GM19467 (cell line): ENCODE results near the gene HOXB8.

Source experiments
- ATAC-seq: cut with Tn5 transposase; IDR thresholded peaks from one replicate; pipeline ENCODE4 v1.9.1; 2021; ENCODE audit warnings: mild to moderate bottlenecking, moderate library complexity; ENCODE audit not compliant: unreplicated experiment

The HOXB8 gene

DNA sequence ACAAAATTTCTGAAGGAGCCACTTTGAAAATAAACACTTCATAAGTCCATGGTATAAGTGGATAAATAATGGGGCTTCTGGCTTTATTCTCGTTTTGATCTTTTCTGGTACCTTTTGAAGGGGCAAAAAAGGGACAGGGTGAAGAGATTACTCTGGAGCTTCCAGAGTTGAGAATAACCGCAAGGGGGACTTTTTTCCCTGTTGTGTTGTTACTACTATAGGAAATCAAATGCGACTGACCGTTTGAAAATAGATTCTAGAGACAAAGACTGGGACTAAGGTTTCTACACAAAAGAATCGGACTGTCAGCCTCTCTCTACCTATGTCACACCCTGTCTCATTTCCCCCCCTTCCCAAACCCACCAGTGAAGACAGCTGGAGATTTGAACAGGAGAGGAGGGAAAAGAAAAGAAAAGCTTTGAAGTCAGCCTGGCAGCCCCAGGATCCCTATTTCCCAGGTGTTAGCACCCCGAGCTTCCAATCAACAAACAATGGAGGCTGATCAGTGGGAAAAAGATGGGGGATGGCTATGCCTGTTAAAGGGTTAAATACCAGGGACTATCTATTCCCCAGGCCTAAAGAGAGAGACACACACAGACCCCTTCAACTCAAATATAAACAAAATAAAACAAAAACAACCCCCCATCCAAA, 45.3 kb downstream of the HOXB8 start:
- no peak for ATAC-seq

GRCh38 chr17:48569240-48569582, 45.9 kb downstream of the HOXB8 start:
- ATAC-seq, result no peak

GRCh38 chr17:48568499-48569239, 46.4 kb downstream of the HOXB8 start:
- no peak for ATAC-seq

DNA sequence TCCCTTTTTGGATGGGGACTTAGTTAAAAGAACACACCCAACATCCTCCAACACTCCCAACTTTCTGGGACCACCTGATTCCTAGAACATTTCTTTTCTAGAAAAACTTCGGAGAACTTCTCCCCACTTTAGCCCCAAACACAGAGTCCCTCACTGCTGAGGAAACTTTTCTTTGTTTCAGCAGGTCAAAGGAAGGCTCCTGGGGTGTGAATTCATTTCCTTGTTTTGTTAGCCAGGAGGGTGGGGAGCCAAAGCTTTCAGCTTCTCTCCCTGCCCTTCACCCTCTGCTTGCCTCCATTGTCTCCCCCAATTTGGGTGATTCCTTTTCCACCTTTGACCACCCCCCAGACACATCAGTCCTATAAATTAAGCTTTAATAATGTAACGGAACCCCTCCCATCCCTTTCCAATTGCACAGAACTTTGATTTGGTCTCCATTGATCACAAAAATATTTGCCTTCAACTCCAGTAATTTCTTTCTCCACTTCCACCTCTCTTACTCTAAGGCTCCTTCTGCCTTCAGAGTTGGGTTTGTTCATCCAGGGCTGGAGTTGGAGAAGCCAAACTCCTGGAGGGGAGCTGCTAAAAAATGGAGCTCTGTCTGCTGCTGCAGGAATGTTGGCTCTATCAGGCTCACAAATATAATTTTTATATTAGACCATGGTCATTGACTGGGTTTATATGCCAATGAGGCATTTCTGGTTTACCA, 47.3 kb downstream of the HOXB8 start:
- ATAC-seq, result no peak

DNA sequence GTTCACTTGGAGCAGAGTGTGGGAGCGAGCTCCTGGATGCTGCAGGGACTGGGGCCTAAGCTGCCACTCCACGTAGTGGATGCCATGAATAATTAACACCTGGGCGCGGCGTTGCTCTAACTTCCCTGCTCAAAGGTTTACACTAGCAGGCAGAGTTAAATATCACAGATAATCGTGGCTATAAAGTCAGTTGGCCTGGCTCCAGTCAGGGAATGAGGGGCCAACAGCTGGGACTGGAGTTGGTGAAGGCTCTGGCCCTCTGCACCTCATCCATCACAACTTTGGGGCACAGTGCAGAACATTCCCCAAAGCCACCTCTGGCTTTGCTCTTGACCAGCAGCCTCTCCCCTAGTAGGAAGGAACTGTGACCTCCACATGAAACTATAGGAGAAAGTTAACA, 47.9 kb downstream of the HOXB8 start:
- no peak for ATAC-seq

DNA sequence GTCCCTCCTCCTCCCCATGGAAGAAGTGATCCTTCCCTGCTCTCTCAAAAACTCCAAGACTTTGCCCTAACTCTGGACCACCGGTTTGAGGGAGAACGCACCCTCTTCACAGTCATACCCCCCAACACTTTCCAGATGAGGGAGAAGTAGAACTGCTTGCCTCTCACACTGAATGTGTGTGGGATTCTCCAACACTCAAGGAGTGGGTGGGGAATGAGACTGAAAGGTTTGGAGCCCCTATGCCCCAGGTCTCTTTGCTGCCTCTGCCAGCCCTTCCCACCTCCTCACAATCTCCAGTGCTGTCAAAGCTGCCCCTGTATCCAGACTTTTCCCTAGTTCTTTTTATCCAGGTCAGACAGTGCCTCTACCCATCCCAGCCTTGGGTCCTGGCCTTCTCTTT, 48.4 kb downstream of the HOXB8 start:
- no peak for ATAC-seq

DNA sequence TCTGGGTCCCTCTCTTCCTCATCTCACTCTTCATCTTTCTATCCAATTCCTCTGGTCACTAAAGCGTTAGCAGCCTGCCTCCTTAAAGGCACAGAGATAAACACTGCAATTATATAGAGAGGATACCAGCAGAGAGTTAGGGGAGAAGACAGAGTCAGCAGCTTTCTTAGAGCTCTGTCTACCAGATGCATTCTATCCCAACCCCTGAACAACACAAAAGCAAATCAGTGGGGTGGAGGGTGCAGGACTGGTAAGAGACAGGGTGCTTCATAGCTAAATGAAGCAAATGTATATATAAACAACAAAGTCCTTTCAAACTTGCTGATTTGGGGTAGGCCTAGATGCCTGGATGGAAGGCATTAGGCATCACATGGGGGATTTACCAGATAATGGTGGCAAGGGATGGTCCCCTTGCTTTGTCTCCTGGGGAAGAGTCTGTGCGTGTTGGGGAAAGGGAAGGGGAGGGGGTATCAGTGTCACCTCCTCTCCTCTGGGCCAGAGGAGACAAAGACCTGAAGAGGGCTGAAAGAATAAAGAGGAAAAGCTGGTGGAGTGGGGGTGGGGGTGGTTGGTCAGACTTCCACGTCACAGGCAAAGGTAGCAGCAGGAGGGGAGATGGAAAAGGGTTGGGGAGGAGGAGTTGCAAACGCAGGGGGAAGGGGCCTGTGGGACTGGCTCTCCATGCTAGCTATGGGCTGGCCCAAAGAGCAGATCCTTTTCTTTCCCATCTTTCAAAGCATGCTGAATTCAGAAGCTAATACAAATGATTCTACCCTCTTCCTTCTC, 49.0 kb downstream of the HOXB8 start:
- ATAC-seq, result no peak

GRCh38 chr17:48565022-48565554, 50.0 kb downstream of the HOXB8 start:
- no peak for ATAC-seq

DNA sequence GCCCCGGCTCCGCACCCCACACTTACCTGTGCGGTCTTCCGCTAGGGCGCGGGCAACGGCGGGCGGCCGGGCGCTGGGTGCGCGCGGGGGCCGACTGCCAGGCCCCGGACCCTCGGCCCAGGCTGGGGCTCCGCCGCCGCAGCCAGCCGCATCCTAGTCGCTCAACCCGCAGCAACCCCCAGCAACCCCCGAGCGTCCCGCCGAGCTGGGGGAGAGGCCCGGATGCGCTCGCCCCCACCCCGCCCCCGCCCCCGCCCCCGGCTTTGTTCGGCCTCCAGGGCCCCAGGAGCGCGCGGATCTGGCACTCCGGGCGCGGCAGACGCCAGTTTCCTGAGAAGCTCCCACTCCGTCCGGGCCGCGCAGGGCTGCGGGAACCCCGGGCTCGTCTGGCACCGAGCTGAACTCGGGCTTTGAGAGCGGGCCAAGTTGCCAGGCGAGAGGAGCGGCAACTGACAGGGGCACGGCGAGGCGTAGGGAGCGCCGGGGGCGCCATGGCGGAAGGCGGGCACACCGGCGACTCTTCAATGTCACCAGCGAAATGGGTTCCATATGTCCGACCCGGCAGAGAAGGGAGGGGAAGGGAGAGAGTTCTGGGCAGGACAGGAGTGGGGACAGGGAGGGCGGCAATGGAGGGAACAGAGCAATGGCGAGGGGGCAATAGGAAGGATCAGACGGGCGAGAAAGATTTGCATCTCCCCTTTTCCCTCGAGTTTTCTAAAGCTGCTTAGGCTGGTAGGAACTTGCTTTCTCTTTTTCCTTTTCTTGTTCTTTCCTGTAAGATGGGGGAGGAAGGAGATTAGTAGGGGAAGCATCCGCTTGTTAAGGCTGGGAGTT, 50.7 kb downstream of the HOXB8 start:
- ATAC-seq, result no peak

- ATAC-seq, result no peak
Measured at GRCh38 chr17:48563867-48564187, 51.3 kb downstream of the HOXB8 start.

GRCh38 chr17:48563385-48563838, 51.7 kb downstream of the HOXB8 start:
- ATAC-seq, result no peak

DNA sequence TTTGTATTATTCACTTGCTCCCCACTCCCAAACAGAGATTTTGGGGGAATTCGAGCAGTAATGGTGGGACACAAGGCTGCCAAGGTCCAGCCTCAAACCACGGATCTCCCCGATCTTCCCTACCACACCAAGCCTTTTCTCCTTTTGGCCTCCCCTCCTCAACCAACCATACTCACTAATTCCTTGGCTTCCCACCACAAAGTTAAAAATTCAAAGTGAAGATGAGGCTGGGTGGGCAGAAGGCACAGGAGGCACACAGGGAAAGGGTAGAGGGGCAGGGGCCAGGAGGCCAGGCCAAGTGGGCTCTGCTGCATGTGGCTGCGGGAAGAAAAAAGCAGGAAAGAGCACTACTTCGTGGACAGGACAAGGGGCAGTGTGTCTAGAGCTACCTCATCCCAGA, 52.2 kb downstream of the HOXB8 start:
- ATAC-seq, result no peak
